HEK293T (cell line): ENCODE measurements around the gene NHS.

Experiments
- CTCF ChIA-PET: fragments of 350-600 bp; formaldehyde crosslinking; extraction: SDS; loops from one replicate; lab custom pipeline; 2021; ENCODE audit warnings: antibody characterized with exemption, inconsistent platforms; lab: Yijun Ruan, JAX
- POLR2A ChIA-PET: fragments of 350-600 bp; formaldehyde crosslinking; extraction: SDS; loops from one replicate; lab custom pipeline; 2020; ENCODE audit warnings: antibody characterized with exemption, inconsistent platforms; lab: Yijun Ruan, JAX
- DNase-seq: peaks from one replicate; pipeline ENCODE4 v3.0.0; 2012; ENCODE audit warnings: mixed read lengths; ENCODE audit errors: extremely low spot score
- ARNT ChIP-seq: fragments of 450-650 bp; IDR thresholded peaks from 2 replicates; pipeline ENCODE4 v1.6.1; 2017; ENCODE audit warnings: mild to moderate bottlenecking
- BHLHE40 ChIP-seq: fragments of 450-650 bp; IDR thresholded peaks from 2 replicates; pipeline ENCODE4 v1.6.1; 2016; ENCODE audit warnings: mild to moderate bottlenecking, moderate library complexity, borderline replicate concordance
- CTBP1 ChIP-seq: fragments of 450-650 bp; IDR thresholded peaks from 2 replicates; pipeline ENCODE4 v1.6.1; 2016; ENCODE audit warnings: borderline replicate concordance
- ELF4 ChIP-seq: fragments of 450-650 bp; IDR thresholded peaks from 2 replicates; pipeline ENCODE4 v1.6.1; 2017; ENCODE audit warnings: antibody characterized with exemption
- FOXA1 ChIP-seq: fragments of 450-650 bp; IDR thresholded peaks from 2 replicates; pipeline ENCODE4 v1.6.1; 2016; ENCODE audit warnings: mild to moderate bottlenecking
- FOXK2 ChIP-seq: fragments of 450-650 bp; IDR thresholded peaks from 2 replicates; pipeline ENCODE4 v1.6.1; 2016; ENCODE audit warnings: mild to moderate bottlenecking
- FOXM1 ChIP-seq: fragments of 450-650 bp; IDR thresholded peaks from 2 replicates; pipeline ENCODE4 v1.6.1; 2017; ENCODE audit warnings: mild to moderate bottlenecking, borderline replicate concordance
- HDGF ChIP-seq: fragments of 450-650 bp; IDR thresholded peaks from 2 replicates; pipeline ENCODE4 v1.6.1; 2017; ENCODE audit warnings: antibody characterized with exemption, borderline replicate concordance
- L3MBTL2 ChIP-seq: fragments of 450-650 bp; conservative IDR thresholded peaks from 2 replicates; pipeline ENCODE4 v1.6.1; 2016; ENCODE audit warnings: mild to moderate bottlenecking
- LEF1 ChIP-seq: fragments of 450-650 bp; IDR thresholded peaks from 2 replicates; pipeline ENCODE4 v1.6.1; 2017; ENCODE audit warnings: mild to moderate bottlenecking, borderline replicate concordance
- NFRKB ChIP-seq: fragments of 450-650 bp; IDR thresholded peaks from 2 replicates; pipeline ENCODE4 v1.6.1; 2016; ENCODE audit warnings: mild to moderate bottlenecking, moderate library complexity
- PKNOX1 ChIP-seq: fragments of 450-650 bp; IDR thresholded peaks from 2 replicates; pipeline ENCODE4 v1.6.1; 2016
- SP1 ChIP-seq: fragments of 450-650 bp; IDR thresholded peaks from 2 replicates; pipeline ENCODE4 v1.6.1; 2017
- SUZ12 ChIP-seq: fragments of 450-650 bp; IDR thresholded peaks from 2 replicates; pipeline ENCODE4 v1.6.1; 2016; ENCODE audit warnings: mild to moderate bottlenecking
- TARDBP ChIP-seq: fragments of 450-650 bp; IDR thresholded peaks from 2 replicates; pipeline ENCODE4 v1.6.1; 2016
- ZNF384 ChIP-seq: fragments of 450-650 bp; IDR thresholded peaks from 2 replicates; pipeline ENCODE4 v1.6.1; 2016

The NHS gene

GRCh38 chrX:17542123-17542522, 167.1 kb downstream of the NHS start:
- DNase-seq = no peak
- ChIA-PET CTCF (interaction anchor here (0.6 kb wide), 1 partner anchor 70 kb away, joined by 3 read pairs; no protein-coding TSS in a partner anchor), POLR2A (no interaction called here)
- TF ChIP-seq ZNF384 = no peak
- TF ChIP-seq L3MBTL2 = no peak
- no peak for TF ChIP-seq BHLHE40
- no peak for TF ChIP-seq FOXA1
- no peak for TF ChIP-seq FOXM1
- no peak for TF ChIP-seq SP1
- no peak for TF ChIP-seq TARDBP
- no peak for TF ChIP-seq HDGF
- no peak for TF ChIP-seq CTBP1
- TF ChIP-seq ELF4 = no peak
- no peak for TF ChIP-seq ARNT
- TF ChIP-seq LEF1 = no peak
- TF ChIP-seq FOXK2 = no peak
- TF ChIP-seq PKNOX1 = no peak
- TF ChIP-seq NFRKB = no peak
- TF ChIP-seq SUZ12 = no peak

DNA sequence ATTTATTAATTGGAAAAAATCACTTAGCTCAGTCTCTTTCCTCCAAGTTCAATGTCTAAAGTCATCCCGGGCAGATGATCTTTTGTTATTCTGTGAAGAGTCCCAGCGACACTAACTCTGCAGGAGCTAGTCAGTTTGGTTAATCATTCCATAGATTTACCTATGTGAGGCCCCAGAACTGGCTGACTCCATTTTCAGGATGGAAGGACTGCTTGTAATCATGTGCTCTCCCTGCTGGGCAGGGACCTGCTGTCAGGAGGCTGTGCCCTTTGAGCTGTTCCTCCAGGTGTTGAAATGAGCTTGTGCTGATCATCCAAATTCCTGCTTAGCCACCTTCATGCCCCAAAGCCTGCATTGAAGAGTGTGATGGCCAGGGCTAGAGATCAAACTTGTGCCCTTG, 169.8 kb downstream of the NHS start:
- POLR2A ChIA-PET = no interaction called here
- CTCF ChIA-PET = interaction anchor here (1.3 to 1.6 kb wide), 2 partner anchors 9 to 28 kb away, joined by 3 to 5 read pairs; no protein-coding TSS in a partner anchor
- no peak for TF ChIP-seq PKNOX1
- TF ChIP-seq ZNF384 = no peak
- TF ChIP-seq ELF4 = no peak
- TF ChIP-seq FOXA1 = no peak
- no peak for TF ChIP-seq NFRKB
- no peak for TF ChIP-seq L3MBTL2
- no peak for TF ChIP-seq FOXM1
- no peak for TF ChIP-seq SP1
- TF ChIP-seq LEF1 = no peak
- no peak for TF ChIP-seq TARDBP
- TF ChIP-seq ARNT = no peak
- no peak for TF ChIP-seq HDGF
- no peak for TF ChIP-seq BHLHE40
- TF ChIP-seq FOXK2 = no peak
- DNase-seq = no peak

GRCh38 chrX:17546356-17546755, 171.4 kb downstream of the NHS start:
- ChIA-PET POLR2A (no interaction called here), CTCF (no interaction called here)
- TF ChIP-seq L3MBTL2 (no peak), ARNT (no peak), ELF4 (no peak), FOXK2 (no peak)
- DNase-seq = no peak

DNA sequence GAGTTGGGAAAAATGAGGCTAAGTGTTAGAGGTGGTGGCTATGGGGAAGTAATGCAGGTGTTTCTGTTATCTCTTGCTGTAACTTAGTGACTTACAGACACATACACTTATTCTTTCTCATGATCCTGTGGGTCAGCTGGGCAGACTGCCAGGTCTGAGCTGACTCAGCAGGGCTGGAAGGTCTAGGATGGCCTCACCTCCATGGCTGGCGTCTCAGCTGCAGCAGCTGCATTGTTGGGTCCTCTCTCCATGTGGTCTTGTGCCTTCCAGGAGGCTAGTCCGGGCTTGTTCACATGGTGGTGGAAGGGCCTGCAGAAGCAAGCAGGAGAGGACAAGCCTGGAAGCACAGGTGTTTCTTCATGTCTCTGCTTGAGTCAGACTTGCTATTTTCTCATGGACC, 172.7 kb downstream of the NHS start:
- ChIA-PET POLR2A (no interaction called here), CTCF (interaction anchor here (0.8 kb wide), 1 partner anchor 44 kb away, joined by 3 read pairs; no protein-coding TSS in a partner anchor)
- no peak for DNase-seq
- TF ChIP-seq CTBP1 (no peak), HDGF (no peak), BHLHE40 (no peak), LEF1 (no peak), L3MBTL2 (no peak), SUZ12 (no peak), FOXA1 (no peak), SP1 (no peak), ZNF384 (no peak)

DNA sequence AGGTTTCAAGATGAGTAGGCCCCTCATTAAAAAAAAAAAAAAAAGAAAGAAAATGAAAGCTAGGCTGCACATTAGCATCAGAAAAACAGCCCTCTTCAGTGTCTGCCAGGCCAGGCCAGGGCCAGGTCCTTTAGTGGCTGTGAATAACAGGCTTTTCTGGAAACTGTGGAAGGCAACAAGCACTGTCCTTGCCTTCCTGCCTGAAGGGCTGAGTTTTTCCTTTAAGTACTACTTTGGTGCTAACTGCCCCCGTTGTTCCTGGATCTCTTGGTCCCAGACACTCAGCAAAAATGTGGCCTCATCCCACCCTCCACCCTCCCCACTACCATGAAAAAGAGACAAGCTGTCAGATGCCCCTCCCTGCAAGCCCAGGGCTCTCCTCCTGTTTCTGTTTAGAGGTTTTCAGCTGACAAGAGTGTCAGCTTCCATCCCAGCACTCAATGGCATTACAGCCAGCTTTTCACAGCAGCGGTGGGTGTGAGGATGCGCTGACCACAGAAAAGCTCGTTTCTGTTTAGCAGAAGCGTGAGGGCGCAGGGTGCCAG, 174.2 kb downstream of the NHS start:
- no peak for TF ChIP-seq ELF4
- TF ChIP-seq SP1 = no peak
- no peak for TF ChIP-seq FOXK2
- no peak for TF ChIP-seq FOXM1
- TF ChIP-seq ARNT = no peak
- no peak for TF ChIP-seq BHLHE40
- no peak for TF ChIP-seq HDGF
- TF ChIP-seq LEF1 = no peak
- TF ChIP-seq NFRKB = no peak
- TF ChIP-seq ZNF384 = no peak
- TF ChIP-seq CTBP1 = no peak
- TF ChIP-seq L3MBTL2 = no peak
- no peak for TF ChIP-seq SUZ12
- no peak for TF ChIP-seq FOXA1
- TF ChIP-seq TARDBP = no peak
- TF ChIP-seq PKNOX1 = no peak
- ChIA-PET POLR2A (no interaction called here), CTCF (no interaction called here)
- no peak for DNase-seq

- POLR2A ChIA-PET = no interaction called here
- no peak for DNase-seq
- CTCF ChIA-PET = no interaction called here
- TF ChIP-seq ARNT (no peak), SP1 (no peak), HDGF (no peak), TARDBP (no peak), PKNOX1 (no peak), ZNF384 (no peak), FOXA1 (no peak), FOXM1 (no peak), L3MBTL2 (no peak), FOXK2 (no peak), BHLHE40 (no peak), LEF1 (no peak), NFRKB (no peak), ELF4 (no peak), CTBP1 (no peak), SUZ12 (no peak)
Measured at GRCh38 chrX:17550011-17550410, 175.0 kb downstream of the NHS start.
